WTC11 (cell line): ENCODE results near the gene DCAF11. TPM values are rescaled to one million over a fixed set of nuclear protein-coding genes. Genes with fewer than 3 reads are reported as not detected.

Experiments used
- ATAC-seq: fragments of 200-7000 bp; cut with Tn5 transposase; 2 replicates; pipeline ENCODE4 v1.10.0; 2021; ENCODE audit warnings: mild to moderate bottlenecking, moderate library complexity
- CTCF ChIA-PET: fragments of 300-600 bp; sonication (Branson Sonifier 250); formaldehyde crosslinking; loops from one replicate; lab custom pipeline; 2021; ENCODE audit warnings: antibody characterized with exemption; lab: Charles Lee
- POLR2A ChIA-PET: fragments of 350-600 bp; sonication (Branson Sonifier 250); formaldehyde crosslinking; loops from one replicate; lab custom pipeline; 2021; ENCODE audit warnings: antibody characterized with exemption; lab: Charles Lee
- DNase-seq: peaks from one replicate; pipeline ENCODE4 v3.0.0; 2021; ENCODE audit warnings: low spot score
- H3K27ac Mint-ChIP-seq: 2 replicates; pipeline ENCODE4 v1.8.0; 2021; ENCODE audit warnings: mixed read lengths
- H3K27me3 Mint-ChIP-seq: 2 replicates; pipeline ENCODE4 v1.8.0; 2021; ENCODE audit warnings: low read depth, mild to moderate bottlenecking, moderate library complexity, mixed read lengths
- H3K36me3 Mint-ChIP-seq: 2 replicates; pipeline ENCODE4 v1.8.0; 2021; ENCODE audit warnings: mixed read lengths
- H3K4me1 Mint-ChIP-seq: 2 replicates; pipeline ENCODE4 v1.8.0; 2022; ENCODE audit warnings: mixed read lengths
- H3K4me3 Mint-ChIP-seq: 2 replicates; pipeline ENCODE4 v1.8.0; 2021; ENCODE audit warnings: mild to moderate bottlenecking, moderate library complexity, mixed read lengths
- H3K9me3 Mint-ChIP-seq: 2 replicates; pipeline ENCODE4 v1.8.0; 2021; ENCODE audit warnings: mixed read lengths
- ATF1 ChIP-seq: sonication (generic); formaldehyde crosslinking; IDR thresholded peaks from 2 replicates; pipeline ENCODE4 v1.8.1; 2023; ENCODE audit warnings: mild to moderate bottlenecking, moderate library complexity, missing genetic modification reagents
- ELF4 ChIP-seq: sonication (generic); formaldehyde crosslinking; IDR thresholded peaks from 2 replicates; pipeline ENCODE4 v1.8.1; 2022; ENCODE audit warnings: low read depth, mild to moderate bottlenecking, moderate library complexity, missing genetic modification reagents
- FOXP4 ChIP-seq: sonication (generic); formaldehyde crosslinking; IDR thresholded peaks from 2 replicates; pipeline ENCODE4 v1.8.0; 2022; ENCODE audit warnings: mild to moderate bottlenecking, missing genetic modification reagents
- GTF2I ChIP-seq: fragments of 250-450 bp; sonication (Bioruptor Pico); conservative IDR thresholded peaks from 2 replicates; pipeline ENCODE4 v1.4.0; 2021; ENCODE audit warnings: mild to moderate bottlenecking
- IRF2 ChIP-seq: sonication (generic); formaldehyde crosslinking; IDR thresholded peaks from 2 replicates; pipeline ENCODE4 v1.8.0; 2022; ENCODE audit warnings: low read depth, missing genetic modification reagents, borderline replicate concordance
- KAT7 ChIP-seq: sonication (generic); formaldehyde crosslinking; IDR thresholded peaks from 2 replicates; pipeline ENCODE4 v1.8.1; 2023; ENCODE audit warnings: missing genetic modification reagents, mild to moderate bottlenecking, borderline replicate concordance
- MLX ChIP-seq: sonication (generic); formaldehyde crosslinking; IDR thresholded peaks from 2 replicates; pipeline ENCODE4 v1.8.1; 2023; ENCODE audit warnings: mild to moderate bottlenecking, missing genetic modification reagents, moderate library complexity
- MXD4 ChIP-seq: fragments of 250-450 bp; sonication (Bioruptor Pico); IDR thresholded peaks from 2 replicates; pipeline ENCODE4 v1.8.0; 2021; ENCODE audit warnings: mild to moderate bottlenecking, moderate library complexity, borderline replicate concordance
- NR1H2 ChIP-seq: sonication (generic); formaldehyde crosslinking; IDR thresholded peaks from 2 replicates; pipeline ENCODE4 v1.9.0; 2021; ENCODE audit warnings: mild to moderate bottlenecking, moderate library complexity, missing genetic modification reagents
- NR3C1 ChIP-seq: sonication (generic); formaldehyde crosslinking; conservative IDR thresholded peaks from 2 replicates; pipeline ENCODE4 v1.8.1; 2023; ENCODE audit warnings: low read depth, mild to moderate bottlenecking, missing genetic modification reagents
- OVOL2 ChIP-seq: fragments of 250-450 bp; sonication (Bioruptor Pico); IDR thresholded peaks from 2 replicates; pipeline ENCODE4 v1.9.0; 2021; ENCODE audit warnings: mild to moderate bottlenecking, borderline replicate concordance
- RORB ChIP-seq: fragments of 250-450 bp; sonication (Bioruptor Pico); IDR thresholded peaks from 2 replicates; pipeline ENCODE4 v1.9.0; 2021; ENCODE audit warnings: mild to moderate bottlenecking
- SP1 ChIP-seq: sonication (generic); formaldehyde crosslinking; conservative IDR thresholded peaks from 2 replicates; pipeline ENCODE4 v1.8.1; 2022; ENCODE audit warnings: missing genetic modification reagents
- ZNF138 ChIP-seq: sonication (generic); formaldehyde crosslinking; conservative IDR thresholded peaks from 2 replicates; pipeline ENCODE4 v1.8.1; 2022; ENCODE audit warnings: mild to moderate bottlenecking, moderate library complexity, missing genetic modification reagents
- ZNF396 ChIP-seq: fragments of 250-450 bp; sonication (Bioruptor Pico); IDR thresholded peaks from 2 replicates; pipeline ENCODE4 v1.8.0; 2021; ENCODE audit warnings: mild to moderate bottlenecking, moderate library complexity, borderline replicate concordance
- ZNF416 ChIP-seq: fragments of 250-450 bp; sonication (Bioruptor Pico); IDR thresholded peaks from 2 replicates; pipeline ENCODE4 v1.9.0; 2021; ENCODE audit warnings: mild to moderate bottlenecking, inconsistent platforms
- ZNF423 ChIP-seq: fragments of 250-450 bp; sonication (Bioruptor Pico); IDR thresholded peaks from 2 replicates; pipeline ENCODE4 v2.1.2; 2022; ENCODE audit warnings: mild to moderate bottlenecking, moderate library complexity
- total RNA-seq: library from RNA; stranded (reverse); gene quantifications from 3 replicates; pipeline ENCODE4 v1.2.3, GENCODE V29; 2021
- TF ChIP-seq, protein P1 (sequence below): sonication (generic); formaldehyde crosslinking; IDR thresholded peaks from 2 replicates; pipeline ENCODE4 v1.8.1; 2022; ENCODE audit warnings: mild to moderate bottlenecking, moderate library complexity, missing genetic modification reagents
- TF ChIP-seq, protein P2 (sequence below): sonication (generic); formaldehyde crosslinking; conservative IDR thresholded peaks from 2 replicates; pipeline ENCODE4 v1.8.1; 2023; ENCODE audit warnings: mild to moderate bottlenecking, low read depth, missing genetic modification reagents, moderate library complexity
- TF ChIP-seq, protein P3 (sequence below): sonication (generic); formaldehyde crosslinking; conservative IDR thresholded peaks from 2 replicates; pipeline ENCODE4 v1.8.1; 2022; ENCODE audit warnings: mild to moderate bottlenecking, missing genetic modification reagents
- TF ChIP-seq, protein P4 (sequence below): fragments of 250-450 bp; sonication (Bioruptor Pico); IDR thresholded peaks from 2 replicates; pipeline ENCODE4 v1.9.0; 2021; ENCODE audit warnings: mild to moderate bottlenecking, borderline replicate concordance

DCAF11 gene
- total RNA-seq, 1 experiment from 2014 or later, result 73.6 TPM

- no peak overlapping the region for H3K27ac Mint-ChIP-seq
- peaks cover 17% of the 10 kb centered on the region for H3K4me1 Mint-ChIP-seq
- peaks cover 40% of the 10 kb centered on the region for H3K36me3 Mint-ChIP-seq
- H3K27me3 Mint-ChIP-seq, result peaks cover 4% of the 10 kb centered on the region; the same call in 1 of the 2 replicates
- TF ChIP-seq OVOL2 (no peak), SP1 (no peak), ZNF396 (no peak), MLX (CRISPR knock-in tag) (no peak), NR3C1 (CRISPR knock-in tag) (no peak), ATF1 (CRISPR knock-in tag) (no peak), ZNF138 (CRISPR knock-in tag) (no peak), RORB (CRISPR knock-in tag) (no peak), ZNF423 (CRISPR knock-in tag) (no peak), IRF2 (CRISPR knock-in tag) (no peak)
- TF ChIP-seq, protein P1, sequence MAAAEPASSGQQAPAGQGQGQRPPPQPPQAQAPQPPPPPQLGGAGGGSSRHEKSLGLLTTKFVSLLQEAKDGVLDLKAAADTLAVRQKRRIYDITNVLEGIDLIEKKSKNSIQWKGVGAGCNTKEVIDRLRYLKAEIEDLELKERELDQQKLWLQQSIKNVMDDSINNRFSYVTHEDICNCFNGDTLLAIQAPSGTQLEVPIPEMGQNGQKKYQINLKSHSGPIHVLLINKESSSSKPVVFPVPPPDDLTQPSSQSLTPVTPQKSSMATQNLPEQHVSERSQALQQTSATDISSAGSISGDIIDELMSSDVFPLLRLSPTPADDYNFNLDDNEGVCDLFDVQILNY (CRISPR knock-in tag), result no peak
- TF ChIP-seq, protein P2, sequence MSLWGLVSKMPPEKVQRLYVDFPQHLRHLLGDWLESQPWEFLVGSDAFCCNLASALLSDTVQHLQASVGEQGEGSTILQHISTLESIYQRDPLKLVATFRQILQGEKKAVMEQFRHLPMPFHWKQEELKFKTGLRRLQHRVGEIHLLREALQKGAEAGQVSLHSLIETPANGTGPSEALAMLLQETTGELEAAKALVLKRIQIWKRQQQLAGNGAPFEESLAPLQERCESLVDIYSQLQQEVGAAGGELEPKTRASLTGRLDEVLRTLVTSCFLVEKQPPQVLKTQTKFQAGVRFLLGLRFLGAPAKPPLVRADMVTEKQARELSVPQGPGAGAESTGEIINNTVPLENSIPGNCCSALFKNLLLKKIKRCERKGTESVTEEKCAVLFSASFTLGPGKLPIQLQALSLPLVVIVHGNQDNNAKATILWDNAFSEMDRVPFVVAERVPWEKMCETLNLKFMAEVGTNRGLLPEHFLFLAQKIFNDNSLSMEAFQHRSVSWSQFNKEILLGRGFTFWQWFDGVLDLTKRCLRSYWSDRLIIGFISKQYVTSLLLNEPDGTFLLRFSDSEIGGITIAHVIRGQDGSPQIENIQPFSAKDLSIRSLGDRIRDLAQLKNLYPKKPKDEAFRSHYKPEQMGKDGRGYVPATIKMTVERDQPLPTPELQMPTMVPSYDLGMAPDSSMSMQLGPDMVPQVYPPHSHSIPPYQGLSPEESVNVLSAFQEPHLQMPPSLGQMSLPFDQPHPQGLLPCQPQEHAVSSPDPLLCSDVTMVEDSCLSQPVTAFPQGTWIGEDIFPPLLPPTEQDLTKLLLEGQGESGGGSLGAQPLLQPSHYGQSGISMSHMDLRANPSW (CRISPR knock-in tag), result no peak
- TF ChIP-seq, protein P3, sequence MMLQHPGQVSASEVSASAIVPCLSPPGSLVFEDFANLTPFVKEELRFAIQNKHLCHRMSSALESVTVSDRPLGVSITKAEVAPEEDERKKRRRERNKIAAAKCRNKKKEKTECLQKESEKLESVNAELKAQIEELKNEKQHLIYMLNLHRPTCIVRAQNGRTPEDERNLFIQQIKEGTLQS (CRISPR knock-in tag), result no peak
- DNase-seq (no peak), ATAC-seq (no peak)
- ChIA-PET CTCF (interaction anchor here (0.5 to 3.3 kb wide), 5 partner anchors 20 to 128 kb away, joined by 3 to 67 read pairs (median 26); partner anchors contain the start of genes EMC9, IRF9 and PSME1), POLR2A (interaction anchor here (0.7 to 3.3 kb wide), 5 partner anchors 13 to 79 kb away, joined by 3 to 44 read pairs (median 12); partner anchors contain the start of genes CARMIL3, PCK2, PSME2 and RNF31)
- peak overlapping the region; percentile 99 for H3K4me3 Mint-ChIP-seq
- H3K9me3 Mint-ChIP-seq, result no peaks in the 10 kb centered on the region
These were observed 1.7 kb downstream of the DCAF11 start for GRCh38 chr14:24116128-24116814.

DNA sequence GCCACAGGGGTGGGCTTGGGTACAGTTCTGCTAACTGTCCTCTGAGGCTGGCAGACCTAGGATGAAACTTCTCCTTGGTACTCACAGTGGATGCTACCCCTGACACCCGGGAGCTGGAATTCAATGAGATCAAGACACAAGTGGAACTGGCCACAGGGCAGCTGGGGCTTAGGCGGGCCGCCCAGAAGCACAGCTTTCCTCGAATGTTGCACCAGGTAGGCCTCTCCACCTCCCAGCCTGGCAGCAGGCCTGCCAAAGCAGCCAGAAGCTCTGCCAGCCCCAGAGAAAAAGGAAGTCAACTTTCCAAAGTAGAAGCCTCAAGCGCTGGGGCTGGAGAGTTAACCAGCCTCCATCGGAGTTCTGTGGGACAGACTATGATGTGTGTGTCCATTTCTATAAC, 2.6 kb downstream of the DCAF11 start:
- Mint-ChIP-seq H3K36me3 (peaks cover 45% of the 10 kb centered on the region), H3K4me1 (peaks cover 17% of the 10 kb centered on the region), H3K9me3 (no peaks in the 10 kb centered on the region), H3K4me3 (no peak overlapping the region), H3K27ac (no peak overlapping the region), H3K27me3 (peaks cover 4% of the 10 kb centered on the region; the same call in 1 of the 2 replicates)
- DNase-seq (no peak), ATAC-seq (no peak)
- ChIA-PET POLR2A (interaction anchor here (0.9 kb wide), 1 partner anchor 24 kb away, joined by 3 read pairs; no protein-coding TSS in a partner anchor), CTCF (interaction anchor here (0.6 to 1.3 kb wide), 2 partner anchors 9 to 44 kb away, joined by 3 read pairs; partner anchors contain the start of gene IRF9)
- TF ChIP-seq ZNF138 (CRISPR knock-in tag), result no peak
- TF ChIP-seq MXD4, result no peak
- TF ChIP-seq ZNF416 (CRISPR knock-in tag), result no peak
- no peak for TF ChIP-seq ELF4
- no peak for TF ChIP-seq FOXP4 (CRISPR knock-in tag)
- TF ChIP-seq, protein P4, sequence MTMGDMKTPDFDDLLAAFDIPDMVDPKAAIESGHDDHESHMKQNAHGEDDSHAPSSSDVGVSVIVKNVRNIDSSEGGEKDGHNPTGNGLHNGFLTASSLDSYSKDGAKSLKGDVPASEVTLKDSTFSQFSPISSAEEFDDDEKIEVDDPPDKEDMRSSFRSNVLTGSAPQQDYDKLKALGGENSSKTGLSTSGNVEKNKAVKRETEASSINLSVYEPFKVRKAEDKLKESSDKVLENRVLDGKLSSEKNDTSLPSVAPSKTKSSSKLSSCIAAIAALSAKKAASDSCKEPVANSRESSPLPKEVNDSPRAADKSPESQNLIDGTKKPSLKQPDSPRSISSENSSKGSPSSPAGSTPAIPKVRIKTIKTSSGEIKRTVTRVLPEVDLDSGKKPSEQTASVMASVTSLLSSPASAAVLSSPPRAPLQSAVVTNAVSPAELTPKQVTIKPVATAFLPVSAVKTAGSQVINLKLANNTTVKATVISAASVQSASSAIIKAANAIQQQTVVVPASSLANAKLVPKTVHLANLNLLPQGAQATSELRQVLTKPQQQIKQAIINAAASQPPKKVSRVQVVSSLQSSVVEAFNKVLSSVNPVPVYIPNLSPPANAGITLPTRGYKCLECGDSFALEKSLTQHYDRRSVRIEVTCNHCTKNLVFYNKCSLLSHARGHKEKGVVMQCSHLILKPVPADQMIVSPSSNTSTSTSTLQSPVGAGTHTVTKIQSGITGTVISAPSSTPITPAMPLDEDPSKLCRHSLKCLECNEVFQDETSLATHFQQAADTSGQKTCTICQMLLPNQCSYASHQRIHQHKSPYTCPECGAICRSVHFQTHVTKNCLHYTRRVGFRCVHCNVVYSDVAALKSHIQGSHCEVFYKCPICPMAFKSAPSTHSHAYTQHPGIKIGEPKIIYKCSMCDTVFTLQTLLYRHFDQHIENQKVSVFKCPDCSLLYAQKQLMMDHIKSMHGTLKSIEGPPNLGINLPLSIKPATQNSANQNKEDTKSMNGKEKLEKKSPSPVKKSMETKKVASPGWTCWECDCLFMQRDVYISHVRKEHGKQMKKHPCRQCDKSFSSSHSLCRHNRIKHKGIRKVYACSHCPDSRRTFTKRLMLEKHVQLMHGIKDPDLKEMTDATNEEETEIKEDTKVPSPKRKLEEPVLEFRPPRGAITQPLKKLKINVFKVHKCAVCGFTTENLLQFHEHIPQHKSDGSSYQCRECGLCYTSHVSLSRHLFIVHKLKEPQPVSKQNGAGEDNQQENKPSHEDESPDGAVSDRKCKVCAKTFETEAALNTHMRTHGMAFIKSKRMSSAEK (CRISPR knock-in tag), result no peak
- no peak for TF ChIP-seq GTF2I (CRISPR knock-in tag)
- TF ChIP-seq, protein P3 (CRISPR knock-in tag), result no peak
- TF ChIP-seq KAT7, result no peak
- no peak for TF ChIP-seq NR1H2 (CRISPR knock-in tag)
